ENCODE measurements around the gene AKT2.

The AKT2 gene

DNA sequence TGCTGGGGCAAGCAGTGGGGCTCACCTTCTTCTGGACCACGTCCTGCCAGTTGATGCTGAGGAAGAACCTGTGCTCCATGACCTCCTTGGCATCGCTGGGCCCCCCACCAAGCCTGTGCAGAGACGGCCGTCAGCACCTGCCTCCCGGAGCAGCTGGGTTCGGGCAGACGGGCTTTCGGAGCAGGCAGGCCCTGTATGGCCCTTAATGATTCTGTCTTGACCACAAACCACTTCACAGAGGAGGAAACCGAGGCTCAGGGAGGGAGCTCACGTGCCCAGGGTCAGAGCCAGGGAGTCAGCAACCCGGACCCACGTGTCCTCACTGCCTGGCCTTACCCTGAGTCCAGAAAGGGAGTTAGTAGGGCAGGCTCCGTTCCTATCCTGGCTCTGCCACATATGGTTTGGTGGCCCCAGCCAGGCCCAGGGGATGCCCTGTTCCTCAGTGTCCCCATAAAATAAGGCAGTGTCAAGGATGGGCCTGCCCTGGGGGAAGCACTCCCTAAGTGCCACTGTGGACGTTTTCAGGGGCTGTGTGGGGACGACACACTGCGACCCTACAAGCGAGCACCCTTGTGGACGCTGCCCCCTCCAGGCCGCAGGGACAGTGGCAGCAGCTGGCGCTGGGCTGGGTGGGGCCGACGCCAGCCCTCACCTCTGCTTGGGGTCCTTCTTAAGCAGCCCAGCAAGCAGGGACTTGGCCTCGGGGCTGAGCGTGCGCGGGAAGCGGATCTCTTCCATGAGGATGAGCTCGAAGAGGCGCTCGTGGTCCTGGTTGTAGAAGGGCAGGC is 49.7 kb downstream of the AKT2 start:
- no peak for DNase-seq (ENCODE audit: low spot score)

DNA sequence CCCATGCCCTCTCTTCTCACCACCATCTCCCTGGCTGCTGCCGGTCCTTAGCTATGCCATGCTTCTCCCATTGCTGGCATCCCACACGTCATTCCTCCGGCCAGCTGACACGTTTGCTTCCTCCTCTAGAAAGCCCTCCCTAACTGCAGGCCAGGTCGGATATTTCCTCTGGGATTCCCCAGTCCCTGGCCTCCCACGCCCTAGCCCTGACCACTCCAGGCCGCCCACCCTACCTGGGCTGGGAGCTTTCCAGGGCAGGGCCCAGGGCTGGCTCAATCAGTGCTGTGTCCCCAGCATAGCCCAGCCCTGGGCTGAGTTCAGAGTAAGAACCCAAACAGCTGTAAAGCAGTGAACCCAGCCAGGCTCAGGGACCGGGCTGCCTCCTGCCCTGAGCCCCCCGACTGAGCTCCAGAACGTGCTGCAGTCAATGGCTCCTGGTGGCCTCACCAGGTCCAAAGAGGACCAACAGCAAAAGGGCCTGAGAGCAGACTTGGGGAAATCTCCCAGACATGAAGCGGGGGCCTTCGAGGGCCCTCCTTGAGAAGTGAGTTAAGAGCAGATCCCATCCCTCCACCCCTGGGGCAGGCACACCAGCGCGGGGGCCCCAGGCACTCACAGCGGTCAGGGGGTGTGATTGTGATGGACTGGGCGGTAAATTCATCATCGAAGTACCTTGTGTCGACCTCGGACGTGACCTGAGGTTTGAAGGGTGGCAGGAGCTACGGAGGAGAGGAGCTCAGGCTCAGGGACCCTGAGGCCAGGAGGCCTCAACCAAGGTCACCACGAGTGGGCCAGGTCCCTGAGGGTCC is 50.5 kb downstream of the AKT2 start:
- no peak for DNase-seq (ENCODE audit: low spot score)

DNA sequence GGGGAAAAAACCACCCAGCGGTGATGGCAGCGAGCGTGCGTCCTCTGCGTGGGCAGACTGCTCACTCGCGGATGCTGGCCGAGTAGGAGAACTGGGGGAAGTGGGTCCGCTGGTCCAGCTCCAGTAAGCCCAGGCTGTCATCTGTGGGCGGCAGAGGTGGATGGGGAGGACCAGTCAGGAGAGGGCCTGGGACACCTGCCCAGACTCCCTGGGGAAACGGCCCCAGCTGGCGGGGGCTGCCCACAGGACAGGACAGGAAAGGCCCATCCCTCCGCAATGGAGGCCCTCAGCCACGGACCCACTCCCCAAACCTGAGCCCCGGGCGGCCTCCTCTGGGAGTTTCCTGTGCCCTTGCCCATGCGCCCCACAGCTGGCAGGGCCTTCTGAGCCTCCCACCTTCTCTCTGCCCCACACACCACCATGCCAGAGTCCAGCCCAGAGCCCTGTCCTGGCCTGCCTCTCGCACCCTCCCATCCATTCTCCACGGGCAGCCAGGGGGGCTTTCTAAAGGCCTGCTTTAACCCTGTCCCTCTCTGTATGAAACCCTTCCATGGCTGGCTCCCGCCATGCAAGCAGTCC is 51.2 kb downstream of the AKT2 start:
- no peak for DNase-seq (ENCODE audit: low spot score)

DNA sequence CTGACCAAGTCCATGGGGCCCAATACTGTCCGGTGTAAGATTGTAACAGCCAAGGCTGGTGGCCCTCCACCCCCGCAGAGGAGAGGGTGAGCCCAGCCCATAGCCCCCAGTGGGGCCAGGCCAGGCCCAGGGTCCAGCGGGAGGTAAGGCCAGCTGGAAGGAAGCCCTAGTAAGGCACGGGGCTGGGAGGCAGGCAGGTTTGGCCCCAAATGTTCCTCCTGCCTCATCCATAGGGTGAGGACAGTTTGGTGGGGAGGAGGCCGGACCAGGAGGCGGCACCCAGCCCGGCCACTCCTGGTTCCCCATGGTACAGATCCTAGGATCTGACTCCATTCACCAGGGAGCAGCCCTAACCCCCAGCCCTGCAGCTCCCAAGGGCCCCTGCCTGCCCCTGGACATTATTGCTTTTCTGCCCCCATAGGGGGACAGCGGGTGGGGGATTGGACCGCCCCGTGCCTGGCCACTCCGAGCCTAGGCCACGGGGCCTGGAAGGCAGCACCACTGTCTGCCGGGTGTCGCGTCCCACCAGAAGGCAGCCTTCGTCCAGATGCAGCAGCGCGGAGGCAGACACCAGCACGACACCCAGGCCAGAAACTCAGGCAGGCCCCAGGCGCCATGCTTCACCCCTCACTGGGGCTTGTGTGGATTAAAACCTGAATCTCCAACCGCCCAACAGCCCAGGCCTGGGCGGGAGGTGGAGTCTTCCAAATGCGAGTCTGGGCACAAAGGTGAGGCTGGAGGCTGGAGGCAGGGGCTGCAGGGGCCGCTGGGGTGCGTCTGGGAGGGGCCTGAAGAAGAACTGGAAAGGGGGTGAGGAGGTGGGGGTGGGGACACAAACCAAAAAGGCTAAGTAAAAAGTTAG is 52.0 kb downstream of the AKT2 start:
- DNase-seq (ENCODE audit: low spot score) = no peak

DNA sequence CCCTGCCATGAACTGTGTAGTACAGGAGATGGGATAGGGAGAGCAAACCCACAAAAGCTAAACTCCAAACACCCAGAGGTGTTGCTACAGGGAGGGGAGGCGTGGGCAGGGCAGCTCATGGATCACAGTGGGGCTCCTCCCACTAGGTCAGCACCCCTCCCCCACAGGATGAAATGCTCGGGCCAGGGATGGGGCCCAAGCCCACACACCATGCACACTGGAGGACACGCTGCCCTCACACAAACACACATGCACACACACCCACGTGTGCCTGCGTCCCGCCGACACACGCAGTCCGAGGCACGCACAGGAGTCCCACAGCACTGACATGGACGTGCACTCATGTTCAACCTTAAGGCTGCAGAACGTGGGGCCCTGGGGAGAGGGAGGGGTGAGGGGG is 52.7 kb downstream of the AKT2 start:
- no peak for DNase-seq (ENCODE audit: low spot score)

DNA sequence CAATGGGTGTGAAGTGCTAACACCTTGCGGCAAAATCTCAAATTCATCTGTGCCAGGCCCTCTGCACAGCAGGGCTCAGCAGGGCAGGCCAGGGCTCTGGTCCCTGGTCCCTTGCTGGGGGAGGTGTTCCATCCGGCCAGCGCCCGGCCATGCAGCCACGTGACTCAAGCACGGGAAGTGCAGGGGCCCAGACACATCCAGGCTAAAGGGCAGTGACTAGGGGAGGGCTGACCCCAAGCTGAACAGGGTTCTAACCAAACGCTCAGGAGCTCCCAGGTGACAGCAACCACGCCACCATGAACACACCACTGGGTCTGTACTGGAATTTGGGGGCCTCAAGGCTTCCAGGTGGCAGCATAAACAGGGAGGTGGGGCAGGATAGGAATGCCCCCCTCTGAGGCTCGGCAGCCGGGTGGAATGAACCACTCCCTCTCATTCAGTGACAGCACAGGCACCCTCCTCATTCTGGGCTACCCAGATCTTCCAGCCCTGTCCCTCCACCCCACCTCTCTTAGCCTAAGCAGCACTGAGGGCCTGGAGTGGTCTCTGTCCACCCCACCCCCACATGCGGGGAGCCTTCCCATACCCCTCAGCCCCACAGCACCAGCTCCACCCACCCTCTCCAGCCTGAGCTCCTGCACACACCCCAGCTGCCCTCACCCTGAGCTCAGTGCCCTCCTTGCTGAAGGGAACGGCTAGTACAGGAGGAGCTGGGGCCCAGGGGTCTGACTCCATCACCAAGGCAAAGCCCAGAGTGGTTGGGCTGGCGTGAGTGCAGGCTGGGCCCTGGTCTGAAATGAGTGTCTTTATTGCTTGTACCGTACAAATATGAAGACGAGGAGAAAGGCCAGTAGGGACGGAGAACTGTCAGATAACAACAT is 53.4 kb downstream of the AKT2 start:
- DNase-seq (ENCODE audit: low spot score) = no peak

DNA sequence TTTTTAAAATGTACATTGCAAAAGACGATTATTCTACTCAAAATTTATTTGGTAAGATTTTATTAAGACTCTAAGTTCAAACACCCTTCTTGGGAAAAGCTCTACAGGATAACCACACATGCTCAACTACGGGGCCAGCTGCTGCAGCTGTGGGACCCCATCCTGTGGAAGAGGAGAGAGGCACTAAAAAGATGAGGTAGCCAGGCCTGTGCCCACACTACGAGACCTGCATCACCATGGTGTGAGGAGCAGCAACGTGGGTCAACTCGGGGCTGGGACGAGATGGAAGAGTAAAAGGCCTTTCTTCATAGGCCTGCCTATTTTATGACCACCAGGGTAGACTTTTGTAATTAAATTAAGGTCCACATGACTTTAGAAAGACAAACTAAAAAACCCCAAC is 54.1 kb downstream of the AKT2 start:
- no peak for DNase-seq (ENCODE audit: low spot score)

DNA sequence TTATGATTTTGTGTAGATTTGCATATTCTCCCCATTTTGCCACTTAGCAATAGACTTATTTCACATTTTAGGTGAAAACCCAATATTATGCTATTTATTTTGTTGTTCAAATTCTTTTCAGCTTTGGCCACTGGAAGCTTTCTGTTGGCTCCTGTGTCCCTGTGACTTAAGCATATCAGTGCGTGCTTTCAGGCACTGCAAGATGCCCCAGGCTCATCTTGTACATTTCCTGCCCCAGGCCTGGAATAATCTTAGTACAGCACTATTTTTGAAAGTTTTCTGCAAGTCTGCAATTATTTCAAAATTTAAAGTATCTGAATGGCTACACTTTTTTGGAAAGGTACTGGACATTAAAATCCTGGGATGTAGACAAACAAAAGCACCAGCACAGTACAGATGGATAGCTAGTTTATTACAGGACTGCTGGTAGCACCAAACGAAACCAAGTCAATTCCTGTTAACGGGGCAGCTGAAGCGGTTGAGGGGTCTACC is 55.2 kb downstream of the AKT2 start:
- DNase-seq (ENCODE audit: low spot score) = no peak

DNA sequence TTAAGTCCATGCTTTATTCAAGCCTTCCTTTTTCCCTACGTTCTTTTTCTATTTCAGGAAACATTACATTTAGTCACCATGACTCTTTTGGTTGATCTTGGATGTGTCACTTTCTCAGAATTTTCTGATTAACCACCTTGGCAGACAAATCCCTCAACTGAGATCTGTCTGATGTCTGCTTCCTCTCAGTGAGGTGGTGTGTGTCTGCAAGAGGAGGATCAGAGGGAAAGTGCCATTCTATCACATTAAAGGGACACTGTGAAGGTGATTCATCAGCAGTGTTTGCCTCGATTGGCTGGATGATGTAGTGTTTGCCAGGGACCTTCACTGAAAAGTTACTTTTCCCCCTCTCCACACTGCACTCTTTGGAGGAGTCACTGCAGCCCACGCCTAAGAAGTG is 55.7 kb downstream of the AKT2 start:
- peak; percentile 81 for DNase-seq (ENCODE audit: low spot score)

DNA sequence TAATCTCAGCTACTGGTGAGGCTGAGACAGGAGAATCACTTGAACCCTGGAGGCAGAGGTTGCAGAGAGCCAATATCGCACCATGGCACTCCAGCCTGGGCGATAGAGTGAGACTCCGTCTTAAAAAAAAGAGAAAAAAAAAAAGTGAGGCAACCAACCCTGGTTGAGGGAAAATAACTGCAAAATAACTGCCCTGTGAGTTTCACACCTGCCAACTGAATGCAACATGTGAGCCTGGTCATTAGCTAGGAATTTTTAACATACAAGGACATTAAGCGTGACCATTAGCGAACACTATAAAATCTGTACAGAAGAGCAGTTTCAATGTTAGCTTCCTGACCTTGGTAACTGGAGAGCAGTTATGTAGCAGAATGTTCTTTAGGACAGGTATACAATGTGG is 56.3 kb downstream of the AKT2 start:
- no peak for DNase-seq (ENCODE audit: low spot score)

DNA sequence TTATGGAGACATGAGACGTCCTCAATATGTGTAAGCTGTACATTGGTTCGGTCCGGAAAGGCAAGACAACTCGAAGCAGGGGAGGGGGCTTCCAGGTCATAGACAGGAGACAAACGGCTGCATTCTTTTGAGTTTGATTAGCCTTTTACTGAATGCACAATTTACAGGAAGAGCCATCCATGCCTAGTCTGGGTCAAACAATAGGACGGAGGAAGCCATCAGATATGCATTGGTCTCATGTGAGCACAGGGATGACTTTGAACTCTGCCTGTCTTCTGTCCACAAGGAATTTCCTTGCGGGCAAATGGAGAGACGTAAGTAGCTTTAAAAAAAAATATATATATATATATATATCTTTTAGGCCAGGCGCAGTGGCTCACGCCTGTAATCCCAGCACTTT is 56.8 kb downstream of the AKT2 start:
- no peak for DNase-seq (ENCODE audit: low spot score)

DNA sequence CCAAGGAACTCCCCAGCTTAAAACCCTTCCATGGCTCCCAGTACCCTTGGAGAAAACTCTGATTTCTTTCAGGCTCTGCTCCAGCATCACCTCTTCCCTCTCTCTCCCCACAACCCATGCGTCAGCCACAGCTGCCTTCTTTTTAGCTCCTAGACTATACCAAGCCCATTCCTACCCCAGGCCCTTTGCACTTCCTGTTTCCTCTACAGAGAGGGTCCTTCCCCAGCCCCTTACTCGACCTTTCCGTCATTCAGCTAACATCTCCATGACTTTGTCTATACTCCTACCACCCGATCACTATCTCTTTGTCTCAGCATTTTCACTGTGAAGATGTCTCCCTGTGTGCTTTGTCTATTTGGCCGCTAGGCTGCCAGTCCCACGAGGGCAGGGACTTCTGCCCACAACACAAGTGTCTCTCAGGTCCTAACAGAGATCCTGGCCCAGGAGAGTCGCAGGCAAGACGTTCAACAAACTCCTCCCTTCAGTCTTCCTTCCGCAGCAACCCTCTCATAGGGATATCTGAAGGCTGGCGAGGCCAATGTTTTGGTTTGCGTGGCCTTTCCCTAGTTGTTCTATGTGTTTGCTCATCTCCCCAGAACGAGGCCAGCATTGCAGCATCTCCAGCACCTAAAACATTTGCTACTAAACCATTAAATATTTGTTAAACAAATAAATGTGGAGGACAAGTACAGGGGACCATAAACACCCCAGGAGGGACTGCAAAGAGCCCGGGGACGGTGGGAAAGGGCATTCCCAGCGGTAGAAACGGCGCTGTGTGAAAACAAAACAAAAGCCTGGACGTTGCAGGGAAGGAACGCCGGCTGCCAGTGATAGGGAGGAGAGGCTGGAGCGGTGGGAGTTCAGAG is 59.5 kb downstream of the AKT2 start:
- no peak for DNase-seq (ENCODE audit: low spot score)

DNA sequence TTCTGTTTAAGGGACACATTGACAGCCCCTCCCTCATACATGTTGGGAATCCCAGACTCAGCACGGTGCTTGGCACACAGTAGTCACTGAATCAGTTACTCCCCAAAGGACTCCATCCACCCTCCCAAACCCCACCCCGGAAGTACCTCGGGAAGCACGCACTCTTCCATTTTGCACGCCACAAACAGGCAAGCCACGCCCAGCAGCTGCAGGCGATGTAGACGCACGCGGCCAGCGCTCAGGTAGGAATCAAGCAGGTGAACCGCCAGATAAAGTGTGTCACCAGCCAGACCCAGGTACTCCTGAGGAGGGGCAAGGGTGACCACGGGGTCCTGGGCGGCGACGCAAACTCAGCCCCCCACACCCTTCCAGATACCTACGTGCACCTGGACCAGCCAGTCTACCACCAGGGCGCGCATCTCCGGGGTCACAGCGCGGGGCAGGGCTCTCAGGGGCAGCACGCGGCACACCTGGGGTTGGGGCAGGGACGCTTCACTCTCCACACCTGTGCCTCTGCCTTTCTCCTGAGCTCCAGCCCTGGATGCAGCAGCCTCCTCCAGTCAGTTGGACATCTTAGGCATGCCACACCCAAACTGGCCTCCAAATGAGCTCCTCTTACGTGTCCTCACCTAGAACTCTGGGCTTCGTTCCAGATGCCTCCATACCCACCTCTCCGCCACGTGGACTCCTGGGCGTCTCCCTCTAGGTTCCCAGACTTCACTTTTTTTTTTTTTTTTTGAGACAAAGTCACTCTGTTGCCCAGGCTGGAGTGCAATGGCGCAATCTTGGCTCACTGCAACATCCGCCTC is 60.6 kb downstream of the AKT2 start:
- DNase-seq (ENCODE audit: low spot score) = no peak

DNA sequence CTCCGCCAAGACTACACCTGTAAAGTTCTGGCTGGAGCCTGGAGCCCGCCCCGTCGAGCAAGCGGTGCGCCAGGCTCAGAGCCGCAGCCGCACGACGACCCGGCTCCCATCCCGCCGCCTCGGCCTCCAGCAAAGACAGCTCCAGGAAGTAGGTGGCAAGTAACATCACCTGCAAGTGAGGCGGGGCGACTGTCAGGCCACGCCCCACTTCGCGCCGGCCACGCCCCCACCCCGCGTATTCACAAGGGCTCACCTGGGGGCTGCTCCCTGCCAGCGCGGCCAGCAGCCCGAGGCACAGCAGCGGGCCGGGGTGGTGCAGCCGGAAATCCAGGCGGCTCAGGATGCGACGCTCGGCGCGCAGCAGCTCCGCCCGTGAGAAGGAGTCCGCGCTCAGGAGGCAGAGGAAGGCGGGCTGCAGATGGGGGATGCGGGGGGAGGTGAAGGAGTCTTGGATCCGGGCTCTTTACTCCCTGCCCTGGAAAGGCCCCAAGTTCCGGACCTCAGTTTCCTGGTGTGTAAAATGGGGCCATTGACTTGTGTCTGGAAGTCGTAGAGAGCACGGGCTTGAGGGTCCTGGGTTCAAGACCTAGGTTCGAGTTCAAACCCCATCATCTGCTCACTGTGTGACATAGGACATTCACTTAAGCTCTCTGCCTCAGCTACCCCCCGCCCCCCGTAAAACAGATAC is 61.9 kb downstream of the AKT2 start:
- DNase-seq (ENCODE audit: low spot score) = no peak

DNA sequence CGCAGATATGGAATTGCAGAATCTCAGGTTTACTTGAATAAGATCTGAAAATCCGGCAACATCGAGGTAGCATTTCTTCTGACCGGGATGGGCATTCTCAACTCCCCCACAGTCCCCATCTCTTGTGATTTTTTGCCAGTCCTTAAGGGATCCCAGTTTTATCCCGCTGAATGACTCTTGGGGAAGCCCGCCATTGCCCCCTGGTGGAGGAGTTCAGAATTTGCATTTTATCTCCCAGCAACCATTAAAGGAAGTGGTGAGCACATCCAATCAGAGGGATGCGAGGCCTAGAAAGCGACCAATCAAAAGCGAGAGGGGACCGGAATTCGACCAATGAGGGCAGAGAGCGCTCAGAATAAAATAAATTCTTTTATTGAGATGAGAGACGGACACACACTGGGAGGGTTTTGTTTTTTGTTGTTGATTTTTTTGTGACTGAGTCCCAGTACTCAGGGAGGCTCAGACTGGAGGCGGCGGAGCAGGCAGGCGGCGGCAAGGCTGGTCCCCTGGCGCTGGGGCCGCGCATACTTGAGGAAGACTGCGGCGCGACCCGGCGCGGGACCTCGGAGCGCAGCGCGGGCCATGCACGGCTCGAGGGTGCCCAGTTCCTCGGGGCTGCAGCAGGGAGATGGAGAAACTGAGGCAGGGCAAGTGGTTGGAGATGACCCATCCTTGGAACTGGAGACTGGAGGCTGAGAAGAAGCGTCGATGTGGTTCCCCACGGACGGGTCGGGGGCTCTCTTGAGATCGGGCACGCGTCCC is 63.1 kb downstream of the AKT2 start:
- peak; percentile 91 for DNase-seq (ENCODE audit: low spot score)

DNA sequence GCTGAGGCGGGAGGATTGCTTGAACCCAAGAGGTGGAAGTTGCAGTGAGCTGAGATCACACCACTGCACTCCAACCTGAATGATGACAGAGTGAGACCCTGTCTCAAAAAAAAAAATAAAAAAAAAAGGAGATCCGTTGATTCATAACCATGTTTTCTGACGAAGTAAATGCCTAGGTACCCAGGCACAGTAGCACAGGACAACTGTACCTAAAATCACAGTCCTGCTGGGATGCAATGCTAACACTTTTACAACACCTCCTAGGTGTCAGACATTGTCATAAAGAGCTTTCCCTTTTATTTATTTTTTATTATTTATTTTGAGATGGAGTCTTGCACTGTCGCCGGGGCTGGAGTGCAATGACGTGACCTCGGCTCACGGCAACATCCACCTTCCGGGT is 64.5 kb downstream of the AKT2 start:
- DNase-seq (ENCODE audit: low spot score) = no peak

DNA sequence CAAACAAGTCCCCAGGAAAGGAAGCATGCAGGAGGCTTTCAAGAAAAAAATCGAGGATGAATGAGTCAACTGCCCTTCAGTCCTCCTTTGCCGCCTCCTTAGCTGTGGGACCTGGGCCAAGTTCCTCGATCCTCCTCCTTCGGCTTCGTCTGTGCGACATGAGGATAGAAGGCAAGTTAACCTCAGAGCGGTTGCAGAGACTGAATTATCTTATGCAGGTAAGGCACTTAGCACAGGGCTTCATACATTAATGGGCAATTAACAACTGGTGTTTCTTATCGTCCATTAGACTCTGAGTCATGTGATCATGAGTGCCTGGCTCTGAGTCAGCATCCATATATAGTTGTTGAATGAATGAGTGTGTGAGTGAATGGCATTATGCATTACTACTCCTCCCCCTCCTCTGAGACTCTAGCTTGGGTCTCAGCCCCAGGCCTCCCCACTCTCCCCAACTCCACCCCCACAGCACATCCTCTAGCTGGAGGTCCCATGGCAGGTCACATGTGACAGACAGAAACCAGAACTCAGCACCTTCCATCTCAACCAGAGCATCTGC is 65.3 kb downstream of the AKT2 start:
- DNase-seq (ENCODE audit: low spot score) = peak; percentile 95
